GM12878 (cell line): ENCODE results near the gene PCGF6.

Experiments
- ATF7 ChIP-seq: fragments of 450-650 bp; IDR thresholded peaks from 2 replicates; pipeline ENCODE4 v1.6.1; 2016; ENCODE audit warnings: low read depth, mild to moderate bottlenecking
- BCLAF1 ChIP-seq: fragments of 450-650 bp; IDR thresholded peaks from 2 replicates; pipeline ENCODE4 v1.6.1; 2017; ENCODE audit warnings: antibody characterized with exemption, mild to moderate bottlenecking, moderate library complexity
- EZH2 ChIP-seq: IDR thresholded peaks from 2 replicates; pipeline ENCODE4 v1.6.1; 2012; ENCODE audit warnings: low read depth, mild to moderate bottlenecking, control low read depth, inconsistent platforms, low read length, borderline replicate concordance; ENCODE audit not compliant: control insufficient read depth
- HDAC6 ChIP-seq: fragments of 200-600 bp; sonication (generic); IDR thresholded peaks from one replicate; pipeline ENCODE4 v1.8.0; 2017; ENCODE audit warnings: antibody characterized with exemption; ENCODE audit not compliant: unreplicated experiment

- no peak for TF ChIP-seq HDAC6
- TF ChIP-seq BCLAF1, result no peak
- no peak; the same call in none of the 2 replicates for TF ChIP-seq ATF7
- TF ChIP-seq EZH2, result no peak
Measured at GRCh38 chr10:103367379-103367781, 16.4 kb upstream of the PCGF6 start.
